Transverse colon (tissue), 4 donors: ENCODE data around the gene SYT1.

Experiments
- CTCF ChIP-seq, 5 experiments: fragments of 200-600 bp in 3 of 5; fragments of 450-650 bp in 2 of 5; sonication (generic) in 3 of 5; IDR thresholded peaks; 1 replicate in 2 of 5; 2 replicates in 3 of 5; pipeline ENCODE4 v1.5.1; 2016 to 2017; ENCODE audit warnings: antibody characterized with exemption in 5 of 5, inconsistent platforms in 3 of 5, mild to moderate bottlenecking in 2 of 5, moderate library complexity in 1 of 5
- EP300 ChIP-seq: sonication (generic); formaldehyde crosslinking; IDR thresholded peaks from one replicate; pipeline ENCODE4 v1.6.1; 2017; ENCODE audit warnings: antibody characterized with exemption, low read depth
- POLR2A ChIP-seq: fragments of 450-650 bp; IDR thresholded peaks from one replicate; pipeline ENCODE4 v1.6.1; 2016; ENCODE audit warnings: antibody characterized with exemption, mild to moderate bottlenecking, moderate library complexity
- POLR2AphosphoS5 ChIP-seq, 3 donors: sonication (generic); formaldehyde crosslinking; IDR thresholded peaks; one replicate each; pipeline ENCODE4 v1.6.1; 2016; ENCODE audit warnings: antibody characterized with exemption in 3 of 3

GRCh38 chr12:79426121-79426520 lies 561.5 kb downstream of the SYT1 start:
- TF ChIP-seq POLR2A = no peak
- no peak for TF ChIP-seq CTCF (IDR thresholded peaks at IDR 0.05)
- no peak for TF ChIP-seq POLR2AphosphoS5 (IDR thresholded peaks at IDR 0.05)
- no peak for TF ChIP-seq EP300
